SK-N-MC (cell line): ENCODE measurements around the gene CNGB1.

ENCODE experiments used
- DNase-seq: peaks from one replicate; pipeline ENCODE4 v3.0.0-alpha.2; 2011; ENCODE audit warnings: low read depth, low spot score
- H3K27ac ChIP-seq: fragments of 200-600 bp; sonication (generic); 2 replicates; pipeline ENCODE4 v1.5.1; 2016; ENCODE audit warnings: mixed run types
- H3K36me3 ChIP-seq: fragments of 200-600 bp; sonication (generic); 2 replicates; pipeline ENCODE4 v1.6.1; 2017; ENCODE audit warnings: antibody characterized with exemption, low read length, mixed read lengths; ENCODE audit not compliant: insufficient read depth
- H3K4me3 ChIP-seq: fragments of 200-600 bp; sonication (generic); 2 replicates; pipeline ENCODE4 v1.5.1; 2016
- H3K9ac ChIP-seq: fragments of 200-600 bp; sonication (generic); 2 replicates; pipeline ENCODE4 v1.8.0; 2017; ENCODE audit warnings: mixed run types, mixed read lengths; ENCODE audit not compliant: insufficient read length
- H3K9me3 ChIP-seq: fragments of 200-600 bp; sonication (generic); 2 replicates; pipeline ENCODE4 v1.6.1; 2017; ENCODE audit warnings: low read depth, mild to moderate bottlenecking, antibody characterized with exemption, low read length, moderate library complexity, mixed read lengths
- EZH2 ChIP-seq: fragments of 200-600 bp; sonication (generic); IDR thresholded peaks from one replicate; pipeline ENCODE4 v1.6.1; 2017; ENCODE audit warnings: antibody characterized with exemption
- FOXP2 ChIP-seq: optimal IDR thresholded peaks from 2 replicates; pipeline ENCODE3; 2011; ENCODE audit warnings: mild to moderate bottlenecking, moderate library complexity; ENCODE audit not compliant: insufficient read depth; ENCODE audit errors: extremely low read length, control extremely low read depth
- POLR2AphosphoS5 ChIP-seq: IDR thresholded peaks from 2 replicates; pipeline ENCODE4 v1.6.1; 2012; ENCODE audit warnings: mild to moderate bottlenecking, low read depth, low read length, borderline replicate concordance

CNGB1 gene

GRCh38 chr16:57956270-57956808 lies 14.6 kb downstream of the CNGB1 start:
- no peaks in the 10 kb centered on the region for H3K9me3 ChIP-seq
- H3K4me3 ChIP-seq, result no peak overlapping the region
- H3K36me3 ChIP-seq, result no peaks in the 10 kb centered on the region
- no peak overlapping the region for H3K9ac ChIP-seq
- no peak for TF ChIP-seq EZH2
- no peak for DNase-seq
- no peak overlapping the region for H3K27ac ChIP-seq

GRCh38 chr16:57955572-57956188 lies 15.2 kb downstream of the CNGB1 start:
- no peak overlapping the region for H3K4me3 ChIP-seq
- no peak for TF ChIP-seq EZH2
- TF ChIP-seq POLR2AphosphoS5, result no peak
- no peak for TF ChIP-seq FOXP2
- H3K27ac ChIP-seq, result no peak overlapping the region
- H3K9ac ChIP-seq, result no peak overlapping the region
- H3K9me3 ChIP-seq, result no peaks in the 10 kb centered on the region
- DNase-seq, result no peak
- no peaks in the 10 kb centered on the region for H3K36me3 ChIP-seq

- no peaks in the 10 kb centered on the region for H3K36me3 ChIP-seq
- no peak overlapping the region for H3K9ac ChIP-seq
- TF ChIP-seq FOXP2 (no peak), EZH2 (no peak), POLR2AphosphoS5 (no peak)
- no peak for DNase-seq
- H3K9me3 ChIP-seq, result no peaks in the 10 kb centered on the region
- H3K27ac ChIP-seq, result no peak overlapping the region
- no peak overlapping the region for H3K4me3 ChIP-seq
Observed at GRCh38 chr16:57953857-57954256, 17.1 kb downstream of the CNGB1 start.

- H3K9me3 ChIP-seq, result no peaks in the 10 kb centered on the region
- no peak for TF ChIP-seq POLR2AphosphoS5
- no peak for TF ChIP-seq EZH2
- no peak for TF ChIP-seq FOXP2
Observed at GRCh38 chr16:57952909-57953308, 18.0 kb downstream of the CNGB1 start.

GRCh38 chr16:57951204-57951960 lies 19.5 kb downstream of the CNGB1 start:
- DNase-seq, result no peak
- TF ChIP-seq EZH2 (no peak), FOXP2 (no peak), POLR2AphosphoS5 (no peak)
- no peaks in the 10 kb centered on the region for H3K36me3 ChIP-seq
- H3K9me3 ChIP-seq, result no peaks in the 10 kb centered on the region
- H3K27ac ChIP-seq, result no peak overlapping the region
- H3K4me3 ChIP-seq, result no peak overlapping the region
- H3K9ac ChIP-seq, result no peak overlapping the region

More at GRCh38 chr16:57952909-57953308, 18.0 kb downstream of the CNGB1 start:
- H3K9ac ChIP-seq, result no peak overlapping the region
- no peak overlapping the region for H3K4me3 ChIP-seq
- no peaks in the 10 kb centered on the region for H3K36me3 ChIP-seq
- no peak overlapping the region for H3K27ac ChIP-seq
- DNase-seq, result no peak

- Histone ChIP-seq H3K4me3 (no peak overlapping the region), H3K36me3 (no peaks in the 10 kb centered on the region), H3K9me3 (no peaks in the 10 kb centered on the region), H3K9ac (no peak overlapping the region), H3K27ac (no peak overlapping the region)
- DNase-seq, result no peak
- TF ChIP-seq FOXP2 (no peak), POLR2AphosphoS5 (no peak), EZH2 (no peak)
Observed at GRCh38 chr16:57950382-57950781, 20.5 kb downstream of the CNGB1 start.

- TF ChIP-seq EZH2 (no peak), FOXP2 (no peak), POLR2AphosphoS5 (no peak)
- no peak for DNase-seq
- Histone ChIP-seq H3K4me3 (no peak overlapping the region), H3K9me3 (no peaks in the 10 kb centered on the region), H3K9ac (no peak overlapping the region), H3K27ac (no peak overlapping the region), H3K36me3 (no peaks in the 10 kb centered on the region)
Observed at GRCh38 chr16:57949595-57950238, 21.2 kb downstream of the CNGB1 start.

- no peaks in the 10 kb centered on the region for H3K36me3 ChIP-seq
- H3K27ac ChIP-seq, result no peak overlapping the region
- TF ChIP-seq FOXP2 (no peak), EZH2 (no peak)
- H3K4me3 ChIP-seq, result no peak overlapping the region
- no peak overlapping the region for H3K9ac ChIP-seq
- H3K9me3 ChIP-seq, result no peaks in the 10 kb centered on the region
- no peak for DNase-seq
Observed at GRCh38 chr16:57949013-57949412, 21.9 kb downstream of the CNGB1 start.

GRCh38 chr16:57948027-57948426 lies 22.9 kb downstream of the CNGB1 start:
- Histone ChIP-seq H3K36me3 (no peaks in the 10 kb centered on the region), H3K9ac (no peak overlapping the region), H3K27ac (no peak overlapping the region), H3K4me3 (no peak overlapping the region), H3K9me3 (no peaks in the 10 kb centered on the region)
- DNase-seq, result no peak
- no peak for TF ChIP-seq POLR2AphosphoS5
- no peak for TF ChIP-seq EZH2
- TF ChIP-seq FOXP2, result no peak
